GM23338 (cell line): ENCODE results near the gene SCTR. TPM values are rescaled to one million over a fixed set of nuclear protein-coding genes. Genes with fewer than 3 reads are reported as not detected.

Experiments
- ATAC-seq: fragments of 200-7000 bp; cut with Tn5 transposase; 3 replicates; pipeline ENCODE4 v1.9.1; 2020
- DNase-seq: peaks from one replicate; pipeline ENCODE4 v3.0.0-alpha.2; 2015; ENCODE audit warnings: low spot score
- H2AFZ ChIP-seq: fragments of 200-600 bp; sonication (generic); 2 replicates; pipeline ENCODE4 v1.8.0; 2016; ENCODE audit warnings: antibody characterized with exemption, mild to moderate bottlenecking, moderate library complexity
- H3F3A ChIP-seq: fragments of 200-600 bp; sonication (generic); replicated peaks from 2 replicates; pipeline ENCODE4 v1.8.0; 2017; ENCODE audit warnings: antibody characterized with exemption, mixed run types, low read depth
- H3K27ac ChIP-seq: fragments of 200-600 bp; sonication (generic); 2 replicates; pipeline ENCODE4 v1.6.1; 2016; ENCODE audit warnings: low read depth
- H3K27me3 ChIP-seq: fragments of 200-600 bp; sonication (generic); 2 replicates; pipeline ENCODE4 v1.8.0; 2016; ENCODE audit warnings: mild to moderate bottlenecking, mixed run types, moderate library complexity; ENCODE audit not compliant: insufficient read depth
- H3K36me3 ChIP-seq: fragments of 200-600 bp; sonication (generic); 2 replicates; pipeline ENCODE4 v1.8.0; 2016; ENCODE audit warnings: mild to moderate bottlenecking; ENCODE audit not compliant: insufficient read depth
- H3K4me1 ChIP-seq: fragments of 200-600 bp; sonication (generic); 2 replicates; pipeline ENCODE4 v1.8.0; 2016; ENCODE audit warnings: mild to moderate bottlenecking, moderate library complexity; ENCODE audit not compliant: insufficient read depth
- H3K4me2 ChIP-seq: fragments of 200-600 bp; sonication (generic); 2 replicates; pipeline ENCODE4 v1.7.1; 2017; ENCODE audit warnings: mixed run types
- H3K4me3 ChIP-seq: fragments of 200-600 bp; sonication (generic); 2 replicates; pipeline ENCODE4 v1.6.1; 2016; ENCODE audit warnings: mixed run types
- H3K79me2 ChIP-seq: fragments of 200-600 bp; sonication (generic); replicated peaks from 2 replicates; pipeline ENCODE4 v1.8.0; 2017; ENCODE audit warnings: mild to moderate bottlenecking; ENCODE audit not compliant: insufficient read depth
- H3K9me2 ChIP-seq: fragments of 200-600 bp; sonication (generic); 2 replicates; pipeline ENCODE4 v1.8.0; 2017; ENCODE audit not compliant: insufficient read depth
- H4K20me1 ChIP-seq: fragments of 200-600 bp; sonication (generic); replicated peaks from 2 replicates; pipeline ENCODE4 v1.8.0; 2017; ENCODE audit warnings: mild to moderate bottlenecking; ENCODE audit not compliant: insufficient read depth
- H3K27ac Mint-ChIP-seq: 2 replicates; pipeline ENCODE4 v1.8.0; 2020; ENCODE audit warnings: inconsistent platforms, mild to moderate bottlenecking, moderate library complexity, mixed read lengths
- H3K27me3 Mint-ChIP-seq: 3 replicates; pipeline ENCODE4 v1.8.0; 2022; ENCODE audit warnings: low read depth, mild to moderate bottlenecking, moderate library complexity, mixed read lengths, inconsistent platforms; ENCODE audit not compliant: insufficient read depth, poor library complexity
- H3K36me3 Mint-ChIP-seq: 3 replicates; pipeline ENCODE4 v1.8.0; 2021; ENCODE audit warnings: low read depth, mild to moderate bottlenecking, inconsistent platforms, moderate library complexity, mixed read lengths
- H3K4me1 Mint-ChIP-seq: 3 replicates; pipeline ENCODE4 v1.8.0; 2020; ENCODE audit warnings: mild to moderate bottlenecking, inconsistent platforms, mixed read lengths
- H3K4me3 Mint-ChIP-seq: 3 replicates; pipeline ENCODE4 v1.8.0; 2021; ENCODE audit warnings: moderate library complexity, mild to moderate bottlenecking, inconsistent platforms, mixed read lengths
- H3K9me3 Mint-ChIP-seq: 3 replicates; pipeline ENCODE4 v1.8.0; 2020; ENCODE audit warnings: moderate library complexity, mild to moderate bottlenecking, inconsistent platforms, mixed read lengths
- CREB1 ChIP-seq: fragments of 250-450 bp; sonication (Bioruptor Pico); IDR thresholded peaks from 2 replicates; pipeline ENCODE4 v1.5.0; 2020; ENCODE audit warnings: low read depth, mild to moderate bottlenecking, moderate library complexity
- JUNB ChIP-seq: IDR thresholded peaks from one replicate; pipeline ENCODE4 v1.6.1; 2016; ENCODE audit warnings: antibody characterized with exemption; ENCODE audit not compliant: unreplicated experiment
- NANOG ChIP-seq: IDR thresholded peaks from 2 replicates; pipeline ENCODE4 v1.6.1; 2016; ENCODE audit warnings: antibody characterized with exemption, borderline replicate concordance
- POLR2AphosphoS5 ChIP-seq: IDR thresholded peaks from 2 replicates; pipeline ENCODE4 v1.6.1; 2016; ENCODE audit warnings: antibody characterized with exemption, low read depth
- STAT1 ChIP-seq: IDR thresholded peaks from one replicate; pipeline ENCODE4 v1.6.1; 2016; ENCODE audit warnings: antibody characterized with exemption; ENCODE audit not compliant: unreplicated experiment
- ZNF114 ChIP-seq: fragments of 250-450 bp; sonication (Bioruptor Pico); IDR thresholded peaks from 2 replicates; pipeline ENCODE4 v1.5.0; 2020; ENCODE audit warnings: mild to moderate bottlenecking, moderate library complexity
- polyA plus RNA-seq: library from polyadenylated mRNA; unstranded; fragments of >200 nt; fragmentation: Nextera tagmentation; extraction: Ambion mirVana; gene quantifications from 2 replicates; pipeline ENCODE4 v1.2.1, GENCODE V29; 2016
- total RNA-seq: library from RNA; depleted of rRNA; stranded (reverse); fragments of >200 nt; shearing (Covaris generic); gene quantifications from 2 replicates; pipeline ENCODE4 v1.2.3, GENCODE V29; 2014
- TF ChIP-seq, protein P1 (sequence below), 2 experiments: fragments of 200-600 bp in 1 of 2; sonication (generic) in 1 of 2; conservative IDR thresholded peaks; 2 replicates each; pipeline versions ENCODE4 v1.5.1 to v1.6.1; 2016 to 2017; ENCODE audit warnings: antibody characterized with exemption in 2 of 2, low read depth in 2 of 2, mild to moderate bottlenecking in 2 of 2, moderate library complexity in 1 of 2
- TF ChIP-seq, protein P2 (sequence below): IDR thresholded peaks from one replicate; pipeline ENCODE4 v1.6.1; 2018; ENCODE audit warnings: antibody characterized with exemption; ENCODE audit not compliant: unreplicated experiment
- TF ChIP-seq, protein P3 (sequence below): IDR thresholded peaks from 2 replicates; pipeline ENCODE4 v1.6.1; 2016; ENCODE audit warnings: antibody characterized with exemption

The SCTR gene
- total and polyA plus RNA-seq, 2 experiments from 2014 or later, result not detected

DNA sequence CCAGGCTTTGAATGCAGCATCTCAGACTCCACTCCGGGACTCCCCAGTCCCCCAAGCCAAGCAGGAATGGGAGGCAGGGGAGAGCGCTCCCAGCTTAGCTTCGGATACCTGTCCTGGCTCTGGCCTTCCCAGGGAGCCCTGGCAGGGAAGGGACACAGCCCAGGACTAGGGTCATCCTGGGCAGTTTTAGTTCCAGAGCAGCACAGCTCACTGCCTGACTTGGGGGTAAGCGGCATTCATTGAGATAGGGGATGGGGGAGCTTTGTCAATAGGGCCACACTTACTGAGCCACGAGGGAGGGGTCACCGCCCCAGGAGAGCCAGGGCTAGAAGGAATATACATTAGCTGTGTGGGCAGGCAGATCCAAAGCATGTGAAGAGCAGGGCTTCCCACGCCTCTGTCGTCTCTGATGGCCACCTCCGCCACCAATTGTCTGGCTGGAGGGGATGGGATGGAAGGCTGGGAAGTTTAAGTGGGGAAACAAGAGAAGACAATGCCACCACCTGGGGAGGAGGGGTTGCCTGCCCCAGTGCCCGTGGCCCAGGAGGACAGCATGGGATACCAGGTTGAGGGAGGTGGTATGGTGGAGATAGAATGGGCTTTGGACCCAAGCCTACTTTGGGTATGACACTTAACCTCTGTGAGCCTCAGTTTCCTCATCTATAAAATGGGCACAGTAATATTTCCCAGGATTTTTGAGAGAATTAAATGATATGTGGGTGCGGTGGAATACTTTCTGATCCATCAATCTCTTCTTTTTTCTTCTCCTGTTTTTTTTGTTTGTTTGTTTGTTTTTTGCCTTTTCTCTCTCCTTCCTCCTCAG is 40.2 kb downstream of the SCTR start:
- Mint-ChIP-seq H3K4me3 (no peak overlapping the region), H3K27ac (no peak overlapping the region; the same call in 1 of the 2 replicates), H3K27me3 (peaks cover 11% of the 10 kb centered on the region), H3K4me1 (peaks cover 19% of the 10 kb centered on the region), H3K36me3 (no peaks in the 10 kb centered on the region), H3K9me3 (no peaks in the 10 kb centered on the region)
- TF ChIP-seq ZNF114 (CRISPR knock-in tag), result no peak
- no peak for TF ChIP-seq STAT1
- no peak for TF ChIP-seq POLR2AphosphoS5
- TF ChIP-seq, protein P1, sequence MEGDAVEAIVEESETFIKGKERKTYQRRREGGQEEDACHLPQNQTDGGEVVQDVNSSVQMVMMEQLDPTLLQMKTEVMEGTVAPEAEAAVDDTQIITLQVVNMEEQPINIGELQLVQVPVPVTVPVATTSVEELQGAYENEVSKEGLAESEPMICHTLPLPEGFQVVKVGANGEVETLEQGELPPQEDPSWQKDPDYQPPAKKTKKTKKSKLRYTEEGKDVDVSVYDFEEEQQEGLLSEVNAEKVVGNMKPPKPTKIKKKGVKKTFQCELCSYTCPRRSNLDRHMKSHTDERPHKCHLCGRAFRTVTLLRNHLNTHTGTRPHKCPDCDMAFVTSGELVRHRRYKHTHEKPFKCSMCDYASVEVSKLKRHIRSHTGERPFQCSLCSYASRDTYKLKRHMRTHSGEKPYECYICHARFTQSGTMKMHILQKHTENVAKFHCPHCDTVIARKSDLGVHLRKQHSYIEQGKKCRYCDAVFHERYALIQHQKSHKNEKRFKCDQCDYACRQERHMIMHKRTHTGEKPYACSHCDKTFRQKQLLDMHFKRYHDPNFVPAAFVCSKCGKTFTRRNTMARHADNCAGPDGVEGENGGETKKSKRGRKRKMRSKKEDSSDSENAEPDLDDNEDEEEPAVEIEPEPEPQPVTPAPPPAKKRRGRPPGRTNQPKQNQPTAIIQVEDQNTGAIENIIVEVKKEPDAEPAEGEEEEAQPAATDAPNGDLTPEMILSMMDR (conservative IDR thresholded peaks at IDR 0.05; ENCODE audit: low read depth in 2 of 2), result no peak
- TF ChIP-seq, protein P2, sequence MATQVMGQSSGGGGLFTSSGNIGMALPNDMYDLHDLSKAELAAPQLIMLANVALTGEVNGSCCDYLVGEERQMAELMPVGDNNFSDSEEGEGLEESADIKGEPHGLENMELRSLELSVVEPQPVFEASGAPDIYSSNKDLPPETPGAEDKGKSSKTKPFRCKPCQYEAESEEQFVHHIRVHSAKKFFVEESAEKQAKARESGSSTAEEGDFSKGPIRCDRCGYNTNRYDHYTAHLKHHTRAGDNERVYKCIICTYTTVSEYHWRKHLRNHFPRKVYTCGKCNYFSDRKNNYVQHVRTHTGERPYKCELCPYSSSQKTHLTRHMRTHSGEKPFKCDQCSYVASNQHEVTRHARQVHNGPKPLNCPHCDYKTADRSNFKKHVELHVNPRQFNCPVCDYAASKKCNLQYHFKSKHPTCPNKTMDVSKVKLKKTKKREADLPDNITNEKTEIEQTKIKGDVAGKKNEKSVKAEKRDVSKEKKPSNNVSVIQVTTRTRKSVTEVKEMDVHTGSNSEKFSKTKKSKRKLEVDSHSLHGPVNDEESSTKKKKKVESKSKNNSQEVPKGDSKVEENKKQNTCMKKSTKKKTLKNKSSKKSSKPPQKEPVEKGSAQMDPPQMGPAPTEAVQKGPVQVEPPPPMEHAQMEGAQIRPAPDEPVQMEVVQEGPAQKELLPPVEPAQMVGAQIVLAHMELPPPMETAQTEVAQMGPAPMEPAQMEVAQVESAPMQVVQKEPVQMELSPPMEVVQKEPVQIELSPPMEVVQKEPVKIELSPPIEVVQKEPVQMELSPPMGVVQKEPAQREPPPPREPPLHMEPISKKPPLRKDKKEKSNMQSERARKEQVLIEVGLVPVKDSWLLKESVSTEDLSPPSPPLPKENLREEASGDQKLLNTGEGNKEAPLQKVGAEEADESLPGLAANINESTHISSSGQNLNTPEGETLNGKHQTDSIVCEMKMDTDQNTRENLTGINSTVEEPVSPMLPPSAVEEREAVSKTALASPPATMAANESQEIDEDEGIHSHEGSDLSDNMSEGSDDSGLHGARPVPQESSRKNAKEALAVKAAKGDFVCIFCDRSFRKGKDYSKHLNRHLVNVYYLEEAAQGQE, result no peak
- TF ChIP-seq NANOG, result no peak
- no peak for TF ChIP-seq JUNB
- TF ChIP-seq, protein P3, sequence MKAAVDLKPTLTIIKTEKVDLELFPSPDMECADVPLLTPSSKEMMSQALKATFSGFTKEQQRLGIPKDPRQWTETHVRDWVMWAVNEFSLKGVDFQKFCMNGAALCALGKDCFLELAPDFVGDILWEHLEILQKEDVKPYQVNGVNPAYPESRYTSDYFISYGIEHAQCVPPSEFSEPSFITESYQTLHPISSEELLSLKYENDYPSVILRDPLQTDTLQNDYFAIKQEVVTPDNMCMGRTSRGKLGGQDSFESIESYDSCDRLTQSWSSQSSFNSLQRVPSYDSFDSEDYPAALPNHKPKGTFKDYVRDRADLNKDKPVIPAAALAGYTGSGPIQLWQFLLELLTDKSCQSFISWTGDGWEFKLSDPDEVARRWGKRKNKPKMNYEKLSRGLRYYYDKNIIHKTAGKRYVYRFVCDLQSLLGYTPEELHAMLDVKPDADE, result no peak
- Histone ChIP-seq H2AFZ (no peak overlapping the region), H3K4me2 (no peak overlapping the region), H3K79me2 (no peaks in the 10 kb centered on the region), H3K4me3 (no peak overlapping the region), H3K36me3 (no peaks in the 10 kb centered on the region), H3F3A (no peaks in the 10 kb centered on the region), H3K27me3 (no peaks in the 10 kb centered on the region), H3K9me2 (no peaks in the 10 kb centered on the region), H4K20me1 (no peaks in the 10 kb centered on the region), H3K27ac (no peak overlapping the region), H3K4me1 (no peaks in the 10 kb centered on the region)
- no peak for ATAC-seq
- DNase-seq, result no peak

DNA sequence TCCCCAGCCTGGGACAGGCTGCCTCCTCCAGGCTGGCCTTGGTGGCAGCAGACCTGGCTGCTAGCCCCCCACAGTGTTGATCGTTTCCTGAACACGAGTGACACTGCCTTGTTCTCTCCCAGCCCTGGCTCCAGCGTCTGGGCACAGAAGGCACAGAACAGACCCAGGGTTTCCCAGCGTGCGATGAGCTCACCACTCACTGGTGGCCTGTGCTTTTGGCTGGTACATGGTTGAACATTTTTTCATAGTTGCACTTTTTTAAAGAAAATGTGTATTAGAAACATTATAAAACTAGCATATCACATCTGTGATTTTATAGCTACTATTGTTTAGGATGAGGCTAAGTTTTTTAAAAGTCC is 40.9 kb downstream of the SCTR start:
- Histone ChIP-seq H3K27ac (no peak overlapping the region), H2AFZ (no peak overlapping the region), H3K4me2 (no peak overlapping the region), H3F3A (no peaks in the 10 kb centered on the region), H3K27me3 (no peaks in the 10 kb centered on the region), H3K9me2 (no peaks in the 10 kb centered on the region), H4K20me1 (no peaks in the 10 kb centered on the region), H3K79me2 (no peaks in the 10 kb centered on the region), H3K4me1 (no peaks in the 10 kb centered on the region), H3K36me3 (no peaks in the 10 kb centered on the region), H3K4me3 (no peak overlapping the region)
- peaks cover 16% of the 10 kb centered on the region for H3K4me1 Mint-ChIP-seq
- peaks cover 9% of the 10 kb centered on the region for H3K27me3 Mint-ChIP-seq
- no peak overlapping the region for H3K27ac Mint-ChIP-seq
- no peaks in the 10 kb centered on the region for H3K36me3 Mint-ChIP-seq
- ATAC-seq (no peak), DNase-seq (no peak)
- H3K9me3 Mint-ChIP-seq, result no peaks in the 10 kb centered on the region
- H3K4me3 Mint-ChIP-seq, result no peak overlapping the region
- no peak for TF ChIP-seq CREB1
- no peak for TF ChIP-seq ZNF114 (CRISPR knock-in tag)
- TF ChIP-seq, protein P2, result no peak
- no peak for TF ChIP-seq POLR2AphosphoS5
